Choroid plexus epithelial cell (primary cell): ENCODE data around the gene CPEB4.
A peak's percentile ranks its signal among the peaks of the same experiment; 100 is the strongest.

Source experiments
- DNase-seq: peaks from one replicate; pipeline ENCODE4 v3.0.0-alpha.2; 2010; ENCODE audit warnings: low read depth
- H3K4me3 ChIP-seq: 2 replicates; pipeline ENCODE4 v1.5.1; 2011; ENCODE audit warnings: low read depth, mild to moderate bottlenecking, control low read depth, low read length, moderate library complexity
- CTCF ChIP-seq: conservative IDR thresholded peaks from 2 replicates; pipeline ENCODE4 v1.5.1; 2011; ENCODE audit warnings: low read depth, mild to moderate bottlenecking, control low read depth, inconsistent platforms, low read length, moderate library complexity

Gene CPEB4

GRCh38 chr5:173859408-173860159 lies 28.6 kb upstream of the CPEB4 start:
- TF ChIP-seq CTCF: no peak
- H3K4me3 ChIP-seq: no peak overlapping the region
- DNase-seq: peak; percentile 18

GRCh38 chr5:173862047-173862477 lies 26.1 kb upstream of the CPEB4 start:
- DNase-seq: no peak

GRCh38 chr5:173863359-173863758 lies 24.8 kb upstream of the CPEB4 start:
- no peak overlapping the region for H3K4me3 ChIP-seq
- TF ChIP-seq CTCF: no peak
- no peak for DNase-seq

More at GRCh38 chr5:173862047-173862477, 26.1 kb upstream of the CPEB4 start:
- no peak for TF ChIP-seq CTCF
- no peak overlapping the region for H3K4me3 ChIP-seq

GRCh38 chr5:173864126-173865050 lies 23.8 kb upstream of the CPEB4 start:
- no peak overlapping the region for H3K4me3 ChIP-seq
- DNase-seq: no peak
- no peak for TF ChIP-seq CTCF

GRCh38 chr5:173866243-173866857 lies 21.8 kb upstream of the CPEB4 start:
- H3K4me3 ChIP-seq: no peak overlapping the region
- DNase-seq: no peak
- TF ChIP-seq CTCF: no peak

- DNase-seq: no peak
- no peak overlapping the region for H3K4me3 ChIP-seq
- TF ChIP-seq CTCF: no peak
Measured at GRCh38 chr5:173866858-173867679, 21.1 kb upstream of the CPEB4 start.
